SK-N-SH (cell line): ENCODE data around the gene SYNE3. TPM values are rescaled to one million over a fixed set of nuclear protein-coding genes. Genes with fewer than 3 reads are reported as not detected.

Experiments used
- CTCF ChIA-PET: fragments of 300-600, 350-600 bp; formaldehyde crosslinking; extraction: SDS; loops from one replicate; lab custom pipeline; 2021; lab: Yijun Ruan, JAX
- POLR2A ChIA-PET: fragments of 350-600 bp; sonication (Branson Sonifier 250); formaldehyde crosslinking; extraction: SDS; loops from one replicate; lab custom pipeline; 2020; ENCODE audit warnings: antibody characterized with exemption, inconsistent platforms; lab: Yijun Ruan, JAX
- DNase-seq: peaks from one replicate; pipeline ENCODE4 v3.0.0; 2012
- H2AFZ ChIP-seq: fragments of 200-600 bp; sonication (generic); 2 replicates; pipeline ENCODE4 v1.8.1; 2016; ENCODE audit warnings: antibody characterized with exemption, mild to moderate bottlenecking, low read depth
- H3F3A ChIP-seq: fragments of 200-600 bp; sonication (generic); replicated peaks from 2 replicates; pipeline ENCODE3; 2016; ENCODE audit warnings: antibody characterized with exemption, mild to moderate bottlenecking; ENCODE audit not compliant: insufficient read depth
- H3K27ac ChIP-seq, 2 experiments: fragments of 200-500 bp in 1 of 2; fragments of 200-600 bp in 1 of 2; sonication (Bioruptor generic) in 1 of 2; sonication (generic), shearing (Covaris generic) in 1 of 2; 2 replicates each; pipeline versions ENCODE4 v1.5.1 to v1.6.1; 2014 to 2016; ENCODE audit warnings: low read depth in 2 of 2, inconsistent platforms in 1 of 2, low read length in 1 of 2, mild to moderate bottlenecking in 1 of 2, mixed read lengths in 1 of 2
- H3K27me3 ChIP-seq: fragments of 200-600 bp; sonication (generic), shearing (Covaris generic); 2 replicates; pipeline ENCODE4 v1.6.1; 2016; ENCODE audit warnings: mixed run types; ENCODE audit not compliant: insufficient read depth
- H3K36me3 ChIP-seq, 2 experiments: fragments of 200-500 bp in 1 of 2; fragments of 200-600 bp in 1 of 2; sonication (Bioruptor generic) in 1 of 2; sonication (generic) in 1 of 2; replicated peaks in 1 of 2; 2 replicates each; pipeline versions ENCODE3 to v1.5.1; 2014 to 2016; ENCODE audit warnings: low read length in 1 of 2, mild to moderate bottlenecking in 1 of 2; ENCODE audit not compliant: insufficient read depth in 2 of 2, control insufficient read depth in 1 of 2
- H3K4me1 ChIP-seq, 2 experiments: fragments of 200-500 bp in 1 of 2; fragments of 200-600 bp in 1 of 2; sonication (Bioruptor generic) in 1 of 2; sonication (generic), shearing (Covaris generic) in 1 of 2; 2 replicates each; pipeline versions ENCODE4 v1.5.1 to v1.6.1; 2014 to 2016; ENCODE audit warnings: low read depth in 1 of 2, low read length in 1 of 2, mixed run types in 1 of 2; ENCODE audit not compliant: insufficient read depth in 2 of 2, control insufficient read depth in 1 of 2
- H3K4me2 ChIP-seq: fragments of 200-600 bp; sonication (generic), shearing (Covaris generic); 2 replicates; pipeline ENCODE4 v1.6.1; 2017; ENCODE audit warnings: mixed run types
- H3K4me3 ChIP-seq, 2 experiments: fragments of 200-500 bp in 1 of 2; fragments of 200-600 bp in 1 of 2; sonication (Bioruptor generic) in 1 of 2; sonication (generic), shearing (Covaris generic) in 1 of 2; 2 replicates each; pipeline versions ENCODE4 v1.5.1 to v1.8.1; 2014 to 2016; ENCODE audit warnings: low read depth in 2 of 2, inconsistent platforms in 1 of 2, low read length in 1 of 2, mild to moderate bottlenecking in 1 of 2, mixed read lengths in 1 of 2, moderate library complexity in 1 of 2
- H3K79me2 ChIP-seq: fragments of 200-600 bp; sonication (generic); 2 replicates; pipeline ENCODE4 v1.8.1; 2017; ENCODE audit warnings: mild to moderate bottlenecking; ENCODE audit not compliant: insufficient read depth
- H3K9ac ChIP-seq: fragments of 200-600 bp; sonication (generic); 2 replicates; pipeline ENCODE4 v1.6.1; 2017; ENCODE audit warnings: mixed run types
- H3K9me2 ChIP-seq: fragments of 200-600 bp; sonication (generic); 2 replicates; pipeline ENCODE4 v1.6.1; 2017; ENCODE audit warnings: mixed run types
- H3K9me3 ChIP-seq: fragments of 200-600 bp; sonication (generic); 2 replicates; pipeline ENCODE4 v1.6.1; 2017; ENCODE audit warnings: mixed run types, mild to moderate bottlenecking, moderate library complexity
- H4K20me1 ChIP-seq: fragments of 200-600 bp; sonication (generic); 2 replicates; pipeline ENCODE4 v1.6.1; 2017; ENCODE audit warnings: mild to moderate bottlenecking, mixed run types; ENCODE audit not compliant: insufficient read depth
- EZH2phosphoT487 ChIP-seq: fragments of 200-600 bp; sonication (generic); IDR thresholded peaks from 2 replicates; pipeline ENCODE4 v1.6.1; 2017; ENCODE audit warnings: low read depth, mixed run types, mild to moderate bottlenecking, antibody characterized with exemption, moderate library complexity, borderline replicate concordance
- FOSL2 ChIP-seq: IDR thresholded peaks from 2 replicates; pipeline ENCODE4 v1.4.0; 2012; ENCODE audit warnings: low read depth, mild to moderate bottlenecking, moderate library complexity, borderline replicate concordance
- GABPA ChIP-seq: IDR thresholded peaks from 2 replicates; pipeline ENCODE4 v1.4.0; 2012; ENCODE audit warnings: low read depth, mild to moderate bottlenecking
- JUND ChIP-seq: IDR thresholded peaks from 2 replicates; pipeline ENCODE4 v1.4.0; 2012
- MAX ChIP-seq: IDR thresholded peaks from 2 replicates; pipeline ENCODE4 v1.4.0; 2012; ENCODE audit warnings: low read depth
- MXI1 ChIP-seq: IDR thresholded peaks from 2 replicates; pipeline ENCODE4 v1.6.1; 2012; ENCODE audit warnings: mild to moderate bottlenecking, low read depth, low read length, improper control_type of control experiment
- POLR2AphosphoS5 ChIP-seq: IDR thresholded peaks from 2 replicates; pipeline ENCODE4 v1.6.1; 2012; ENCODE audit warnings: low read depth, low read length
- RAD21 ChIP-seq: IDR thresholded peaks from 2 replicates; pipeline ENCODE4 v1.6.1; 2012; ENCODE audit warnings: mild to moderate bottlenecking, low read length
- RCOR1 ChIP-seq: fragments of 150-350 bp; IDR thresholded peaks from 2 replicates; pipeline ENCODE4 v1.6.1; 2017; ENCODE audit warnings: antibody characterized with exemption, low read length
- REST ChIP-seq: IDR thresholded peaks from 2 replicates; pipeline ENCODE4 v1.6.1; 2012; ENCODE audit warnings: mild to moderate bottlenecking, low read depth, low read length, moderate library complexity
- RXRA ChIP-seq: IDR thresholded peaks from 2 replicates; pipeline ENCODE4 v1.4.0; 2012; ENCODE audit warnings: low read depth, mild to moderate bottlenecking, borderline replicate concordance
- SIN3A ChIP-seq: IDR thresholded peaks from 2 replicates; pipeline ENCODE4 v1.6.1; 2012; ENCODE audit warnings: low read depth, mild to moderate bottlenecking, low read length, moderate library complexity, borderline replicate concordance
- TAF1 ChIP-seq: IDR thresholded peaks from 2 replicates; pipeline ENCODE4 v1.6.1; 2012; ENCODE audit warnings: low read depth, mild to moderate bottlenecking, low read length, moderate library complexity, borderline replicate concordance
- TEAD4 ChIP-seq: IDR thresholded peaks from 2 replicates; pipeline ENCODE4 v1.4.0; 2012; ENCODE audit warnings: mild to moderate bottlenecking, borderline replicate concordance; ENCODE audit not compliant: insufficient read depth
- WGBS: methylation state at CpG from one replicate; pipeline ENCODE4 v1.1.6; 2017; ENCODE audit warnings: low lambda C conversion rate; 5-methylcytosine and 5-hydroxymethylcytosine counted together
- polyA plus RNA-seq, 3 experiments: library from polyadenylated mRNA; depleted of rRNA; stranded (reverse); fragments of >200 nt; gene quantifications; 2 replicates each; pipeline ENCODE4 v1.2.3, GENCODE V29; 2012
- TF ChIP-seq, protein P1 (sequence below): IDR thresholded peaks from 2 replicates; pipeline ENCODE4; 2012
- TF ChIP-seq, protein P2 (sequence below): fragments of 200-600 bp; sonication (generic); IDR thresholded peaks from 2 replicates; pipeline ENCODE4 v1.6.1; 2017; ENCODE audit warnings: antibody characterized with exemption, mild to moderate bottlenecking, moderate library complexity

The SYNE3 gene
- polyA plus RNA-seq, 1 of the 3 experiments (the other 2 are of a cell fraction), result 2.0 TPM

GRCh38 chr14:95484296-95484695 lies 32.2 kb downstream of the SYNE3 start:
- WGBS, result 95% methylated on average over 5 of the region's 5 CpGs
- no peaks in the 10 kb centered on the region for H4K20me1 ChIP-seq
- H3F3A ChIP-seq, result peaks cover 8% of the 10 kb centered on the region
- peak overlapping the region; percentile 64; the same call in 1 of the 2 replicates for H3K4me2 ChIP-seq
- H3K9ac ChIP-seq, result no peak overlapping the region
- CTCF ChIA-PET, result interaction anchor here (1.4 to 1.5 kb wide), 3 partner anchors 9 to 43 kb away, joined by 3 to 6 read pairs (median 4); no protein-coding TSS in a partner anchor
- H3K9me3 ChIP-seq, result no peaks in the 10 kb centered on the region
- H3K27me3 ChIP-seq, result no peaks in the 10 kb centered on the region
- H3K4me1 ChIP-seq, result peaks cover 18 to 32% of the 10 kb centered on the region in 2 experiments; a peak in 2 of 4 replicates
- no peak for DNase-seq
- H3K27ac ChIP-seq, result peak overlapping the region in 1 of 2 experiments; percentile 98; a peak in 2 of 4 replicates
- no peaks in the 10 kb centered on the region for H3K9me2 ChIP-seq
- no peak overlapping the region for H3K4me3 ChIP-seq
- no peak overlapping the region for H2AFZ ChIP-seq
- POLR2A ChIA-PET, result no interaction called here
- H3K36me3 ChIP-seq, result no peaks in the 10 kb centered on the region
- H3K79me2 ChIP-seq, result peaks cover 3% of the 10 kb centered on the region; the same call in 1 of the 2 replicates
- TF ChIP-seq TEAD4, result no peak
- TF ChIP-seq GABPA, result no peak
- no peak for TF ChIP-seq JUND
- TF ChIP-seq RAD21, result no peak
- TF ChIP-seq RCOR1, result no peak
- TF ChIP-seq, protein P1, sequence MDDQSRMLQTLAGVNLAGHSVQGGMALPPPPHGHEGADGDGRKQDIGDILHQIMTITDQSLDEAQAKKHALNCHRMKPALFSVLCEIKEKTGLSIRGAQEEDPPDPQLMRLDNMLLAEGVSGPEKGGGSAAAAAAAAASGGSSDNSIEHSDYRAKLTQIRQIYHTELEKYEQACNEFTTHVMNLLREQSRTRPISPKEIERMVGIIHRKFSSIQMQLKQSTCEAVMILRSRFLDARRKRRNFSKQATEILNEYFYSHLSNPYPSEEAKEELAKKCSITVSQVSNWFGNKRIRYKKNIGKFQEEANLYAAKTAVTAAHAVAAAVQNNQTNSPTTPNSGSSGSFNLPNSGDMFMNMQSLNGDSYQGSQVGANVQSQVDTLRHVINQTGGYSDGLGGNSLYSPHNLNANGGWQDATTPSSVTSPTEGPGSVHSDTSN, result no peak
- TF ChIP-seq TAF1, result no peak
- no peak for TF ChIP-seq MAX
- TF ChIP-seq, protein P2, sequence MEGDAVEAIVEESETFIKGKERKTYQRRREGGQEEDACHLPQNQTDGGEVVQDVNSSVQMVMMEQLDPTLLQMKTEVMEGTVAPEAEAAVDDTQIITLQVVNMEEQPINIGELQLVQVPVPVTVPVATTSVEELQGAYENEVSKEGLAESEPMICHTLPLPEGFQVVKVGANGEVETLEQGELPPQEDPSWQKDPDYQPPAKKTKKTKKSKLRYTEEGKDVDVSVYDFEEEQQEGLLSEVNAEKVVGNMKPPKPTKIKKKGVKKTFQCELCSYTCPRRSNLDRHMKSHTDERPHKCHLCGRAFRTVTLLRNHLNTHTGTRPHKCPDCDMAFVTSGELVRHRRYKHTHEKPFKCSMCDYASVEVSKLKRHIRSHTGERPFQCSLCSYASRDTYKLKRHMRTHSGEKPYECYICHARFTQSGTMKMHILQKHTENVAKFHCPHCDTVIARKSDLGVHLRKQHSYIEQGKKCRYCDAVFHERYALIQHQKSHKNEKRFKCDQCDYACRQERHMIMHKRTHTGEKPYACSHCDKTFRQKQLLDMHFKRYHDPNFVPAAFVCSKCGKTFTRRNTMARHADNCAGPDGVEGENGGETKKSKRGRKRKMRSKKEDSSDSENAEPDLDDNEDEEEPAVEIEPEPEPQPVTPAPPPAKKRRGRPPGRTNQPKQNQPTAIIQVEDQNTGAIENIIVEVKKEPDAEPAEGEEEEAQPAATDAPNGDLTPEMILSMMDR, result no peak
- TF ChIP-seq REST, result no peak
- no peak for TF ChIP-seq POLR2AphosphoS5
- TF ChIP-seq EZH2phosphoT487, result no peak
- TF ChIP-seq FOSL2, result no peak
- TF ChIP-seq SIN3A, result no peak
- no peak for TF ChIP-seq RXRA
- no peak for TF ChIP-seq MXI1
